Thyroid gland (tissue), 4 donors: ENCODE results near the gene MTHFSD. TPM values are rescaled to one million over a fixed set of nuclear protein-coding genes. Genes with fewer than 3 reads are reported as not detected.

ENCODE experiments used
- DNase-seq, 2 donors: peaks; one replicate each; pipeline ENCODE4 v3.0.0-alpha.2; 2019
- H3K27ac ChIP-seq, 3 donors: fragments of 200-600 bp; sonication (generic); 1 replicate in 2 of 3; 2 replicates in 1 of 3; pipeline ENCODE4 v1.5.1; 2016 to 2019; ENCODE audit warnings: mild to moderate bottlenecking in 1 of 3, moderate library complexity in 1 of 3
- H3K27me3 ChIP-seq: fragments of 200-600 bp; sonication (generic); one replicate; pipeline ENCODE4 v1.5.1; 2019
- H3K36me3 ChIP-seq, 2 donors: fragments of 200-600 bp; sonication (generic); one replicate each; pipeline ENCODE4 v1.5.1; 2016 to 2019
- H3K4me1 ChIP-seq, 2 donors: fragments of 200-600 bp; sonication (generic); one replicate each; pipeline ENCODE4 v1.5.1; 2017 to 2019
- H3K4me3 ChIP-seq, 3 donors: fragments of 200-600 bp; sonication (generic); replicated peaks in 1 of 3; 1 replicate in 2 of 3; 2 replicates in 1 of 3; pipeline ENCODE4 v1.5.1; 2016; ENCODE audit warnings: mild to moderate bottlenecking in 1 of 3
- H3K9me3 ChIP-seq: fragments of 200-600 bp; sonication (generic); one replicate; pipeline ENCODE4 v1.5.1; 2017
- CTCF ChIP-seq, 6 experiments: fragments of 200-600 bp in 3 of 6; fragments of 450-650 bp in 3 of 6; sonication (generic) in 3 of 6; IDR thresholded peaks; one replicate each; pipeline ENCODE4 v1.5.1; 2016 to 2019; ENCODE audit warnings: antibody characterized with exemption in 6 of 6, mild to moderate bottlenecking in 2 of 6, inconsistent platforms in 1 of 6, moderate library complexity in 1 of 6
- POLR2A ChIP-seq, 2 donors: fragments of 450-650 bp; IDR thresholded peaks; one replicate each; pipeline ENCODE4 v1.6.1; 2017; ENCODE audit warnings: antibody characterized with exemption in 2 of 2, mild to moderate bottlenecking in 2 of 2, moderate library complexity in 1 of 2
- WGBS, 2 donors: methylation state at CpG; one replicate each; pipeline ENCODE4 v1.1.5; 2017; 5-methylcytosine and 5-hydroxymethylcytosine counted together
- intact Hi-C: fragments of 100-400 bp; cut with DNase I; formaldehyde crosslinking; loops from one replicate; pipeline ENCODE4 v1.15.1; 2023
- total RNA-seq, 4 donors: library from RNA; depleted of rRNA; stranded (reverse); fragments of >200 nt; gene quantifications; one replicate each; pipeline ENCODE4 v1.2.3, GENCODE V29; 2016

Gene MTHFSD
- total RNA-seq, 4 donors from 2014 or later, result 21.2 to 27.4 (median 25.2) TPM

GRCh38 chr16:86555704-86556075, 655 bp upstream of the MTHFSD start:
- TF ChIP-seq POLR2A (IDR thresholded peaks at IDR 0.05), result no peak
- no peak for TF ChIP-seq CTCF (IDR thresholded peaks at IDR 0.05)
- Histone ChIP-seq H3K27ac (peak overlapping the region in 2 of 3 donors; percentile 69 to 85), H3K4me1 (peaks cover 0 to 14% of the 10 kb centered on the region in 2 donors), H3K9me3 (no peaks in the 10 kb centered on the region), H3K36me3 (no peaks in the 10 kb centered on the region), H3K4me3 (peak overlapping the region; percentile 55 to 99 (median 67)), H3K27me3 (no peaks in the 10 kb centered on the region)
- no peak for DNase-seq
- intact Hi-C loops, result no loop called here
- 34 to 44% methylated on average over 17 of the region's 17 CpGs for WGBS, 2 donors

GRCh38 chr16:86554599-86554916, 477 bp downstream of the MTHFSD start:
- H3K36me3 ChIP-seq, result peaks cover 0 to 2% of the 10 kb centered on the region in 2 donors
- H3K4me1 ChIP-seq, result peaks cover 0 to 14% of the 10 kb centered on the region in 2 donors
- DNase-seq, result no peak
- intact Hi-C loops, result no loop called here
- peak overlapping the region; percentile 69 to 87 (median 85) for H3K27ac ChIP-seq
- TF ChIP-seq CTCF (IDR thresholded peaks at IDR 0.05) (no peak), POLR2A (IDR thresholded peaks at IDR 0.05) (no peak)
- WGBS, 2 donors, result 4 to 8% methylated on average over 10 of the region's 10 CpGs
- H3K9me3 ChIP-seq, result no peaks in the 10 kb centered on the region
- H3K4me3 ChIP-seq, result peak overlapping the region; percentile 55 to 99 (median 67)
- no peaks in the 10 kb centered on the region for H3K27me3 ChIP-seq

- no peaks in the 10 kb centered on the region for H3K27me3 ChIP-seq
- TF ChIP-seq POLR2A (IDR thresholded peaks at IDR 0.05) (no peak), CTCF (IDR thresholded peaks at IDR 0.05) (no peak)
- no peaks in the 10 kb centered on the region for H3K9me3 ChIP-seq
- 92 to 95% methylated on average over 6 to 10 of the region's 22 CpGs for WGBS, 2 donors
- DNase-seq, result no peak
- intact Hi-C loops, result no loop called here
- no peak overlapping the region for H3K4me3 ChIP-seq
- H3K36me3 ChIP-seq, result peaks cover 0 to 3% of the 10 kb centered on the region in 2 donors
- H3K4me1 ChIP-seq, result peaks cover 0 to 14% of the 10 kb centered on the region in 2 donors
- no peak overlapping the region for H3K27ac ChIP-seq
Observed at GRCh38 chr16:86553356-86553755, 1.7 kb downstream of the MTHFSD start.

- intact Hi-C loops, result no loop called here
- Histone ChIP-seq H3K9me3 (no peaks in the 10 kb centered on the region), H3K36me3 (peaks cover 0 to 3% of the 10 kb centered on the region in 2 donors), H3K27ac (no peak overlapping the region), H3K27me3 (no peaks in the 10 kb centered on the region), H3K4me3 (no peak overlapping the region), H3K4me1 (peaks cover 9 to 14% of the 10 kb centered on the region in 2 donors)
- 87 to 95% methylated on average over 4 to 5 of the region's 5 CpGs for WGBS, 2 donors
- TF ChIP-seq POLR2A (IDR thresholded peaks at IDR 0.05) (no peak), CTCF (IDR thresholded peaks at IDR 0.05) (no peak)
- DNase-seq, result no peak
Observed at GRCh38 chr16:86550281-86550680, 4.8 kb downstream of the MTHFSD start.

GRCh38 chr16:86549893-86550190, 5.2 kb downstream of the MTHFSD start:
- no peak for DNase-seq

More at GRCh38 chr16:86549893-86550190, 5.2 kb downstream of the MTHFSD start:
- H3K36me3 ChIP-seq, result peaks cover under 1 to 3% of the 10 kb centered on the region in 2 donors
- H3K4me3 ChIP-seq, result no peak overlapping the region
- WGBS, 2 donors, result 80 to 95% methylated on average over 2 to 7 of the region's 7 CpGs
- TF ChIP-seq POLR2A (IDR thresholded peaks at IDR 0.05), result no peak
- TF ChIP-seq CTCF (IDR thresholded peaks at IDR 0.05), result no peak
- intact Hi-C loops, result no loop called here
- H3K9me3 ChIP-seq, result no peaks in the 10 kb centered on the region
- no peak overlapping the region for H3K27ac ChIP-seq
- no peaks in the 10 kb centered on the region for H3K27me3 ChIP-seq
- H3K4me1 ChIP-seq, result peaks cover 9 to 13% of the 10 kb centered on the region in 2 donors
